Lower leg skin (tissue), 4 donors: Measurements from ENCODE around the gene STAC3. TPM values are rescaled to one million over a fixed set of nuclear protein-coding genes. Genes with fewer than 3 reads are reported as not detected.

ENCODE experiments used
- DNase-seq, 2 donors: peaks; one replicate each; pipeline ENCODE4 v3.0.0-alpha.2; 2019; ENCODE audit warnings: low spot score in 2 of 2
- H3K4me3 ChIP-seq: fragments of 200-600 bp; sonication (generic); 2 replicates; pipeline ENCODE4 v1.5.1; 2017; ENCODE audit warnings: mild to moderate bottlenecking, low read depth; ENCODE audit not compliant: poor library complexity, severe bottlenecking
- POLR2A ChIP-seq, 2 donors: fragments of 450-650 bp; IDR thresholded peaks; one replicate each; pipeline ENCODE4 v1.6.1; 2016 to 2017; ENCODE audit warnings: antibody characterized with exemption in 2 of 2, mild to moderate bottlenecking in 1 of 2, moderate library complexity in 1 of 2
- WGBS, 2 donors: methylation state at CpG; one replicate each; pipeline ENCODE4 v1.1.5; 2018; 5-methylcytosine and 5-hydroxymethylcytosine counted together
- intact Hi-C: fragments of 100-400 bp; cut with DNase I; formaldehyde crosslinking; loops from one replicate; pipeline ENCODE4 v1.15.0; 2023; ENCODE audit warnings: low total_unique reads
- total RNA-seq, 4 donors: library from RNA; depleted of rRNA; stranded (reverse); fragments of >200 nt; gene quantifications; one replicate each; pipeline ENCODE4 v1.1.0, GENCODE V29; 2016
- TF ChIP-seq, protein P1 (sequence below), 3 donors: fragments of 450-650 bp; IDR thresholded peaks; one replicate each; pipeline ENCODE4 v1.5.1; 2016; ENCODE audit warnings: antibody characterized with exemption in 3 of 3, mild to moderate bottlenecking in 3 of 3, moderate library complexity in 2 of 3

STAC3 gene
- total RNA-seq, 4 donors from 2014 or later, result 0.71 to 3.8 (median 1.5) TPM

DNA sequence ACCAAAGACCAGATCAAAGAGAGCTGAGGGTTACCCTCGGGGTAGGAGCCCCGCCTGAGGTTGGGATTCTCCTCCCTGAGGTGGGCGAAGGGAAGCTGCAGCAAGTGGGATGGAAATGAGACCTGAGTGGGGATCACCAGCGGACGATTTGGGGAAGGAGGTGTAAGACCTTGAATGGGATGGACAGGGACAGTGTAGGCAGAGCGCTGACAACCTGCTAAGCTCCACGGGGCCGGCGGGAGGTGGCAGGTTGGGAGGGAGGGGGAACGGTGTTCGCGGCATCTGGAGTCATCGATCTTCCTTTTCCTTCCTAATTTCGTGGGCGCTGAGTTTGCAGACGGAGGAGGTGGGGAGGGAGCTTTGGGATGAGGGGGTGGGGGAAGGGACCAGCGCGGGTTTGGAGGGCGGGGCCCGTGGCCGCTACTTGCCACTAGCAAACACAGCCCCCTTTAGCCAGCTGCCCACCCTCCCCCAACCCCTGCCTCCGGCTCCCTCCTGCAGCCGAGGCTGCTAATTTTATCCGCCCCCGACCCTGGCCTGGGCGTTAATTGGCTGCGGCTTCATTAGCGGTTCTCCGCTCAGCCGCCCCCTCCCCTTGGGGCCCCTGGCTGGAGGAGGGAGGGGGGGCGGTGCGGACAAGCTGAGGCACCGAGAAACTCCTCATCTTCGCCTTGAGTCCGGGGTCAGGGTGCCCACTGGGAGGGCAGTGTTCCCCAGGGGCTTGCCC lies 24.2 kb downstream of the STAC3 start:
- WGBS, 2 donors, result 31 to 37% methylated on average over 29 to 30 of the region's 35 CpGs
- DNase-seq, result no peak
- intact Hi-C loops, result no loop called here
- H3K4me3 ChIP-seq, result no peak overlapping the region
- TF ChIP-seq, protein P1, sequence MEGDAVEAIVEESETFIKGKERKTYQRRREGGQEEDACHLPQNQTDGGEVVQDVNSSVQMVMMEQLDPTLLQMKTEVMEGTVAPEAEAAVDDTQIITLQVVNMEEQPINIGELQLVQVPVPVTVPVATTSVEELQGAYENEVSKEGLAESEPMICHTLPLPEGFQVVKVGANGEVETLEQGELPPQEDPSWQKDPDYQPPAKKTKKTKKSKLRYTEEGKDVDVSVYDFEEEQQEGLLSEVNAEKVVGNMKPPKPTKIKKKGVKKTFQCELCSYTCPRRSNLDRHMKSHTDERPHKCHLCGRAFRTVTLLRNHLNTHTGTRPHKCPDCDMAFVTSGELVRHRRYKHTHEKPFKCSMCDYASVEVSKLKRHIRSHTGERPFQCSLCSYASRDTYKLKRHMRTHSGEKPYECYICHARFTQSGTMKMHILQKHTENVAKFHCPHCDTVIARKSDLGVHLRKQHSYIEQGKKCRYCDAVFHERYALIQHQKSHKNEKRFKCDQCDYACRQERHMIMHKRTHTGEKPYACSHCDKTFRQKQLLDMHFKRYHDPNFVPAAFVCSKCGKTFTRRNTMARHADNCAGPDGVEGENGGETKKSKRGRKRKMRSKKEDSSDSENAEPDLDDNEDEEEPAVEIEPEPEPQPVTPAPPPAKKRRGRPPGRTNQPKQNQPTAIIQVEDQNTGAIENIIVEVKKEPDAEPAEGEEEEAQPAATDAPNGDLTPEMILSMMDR (IDR thresholded peaks at IDR 0.05), result no peak
- no peak for TF ChIP-seq POLR2A (IDR thresholded peaks at IDR 0.05)

DNA sequence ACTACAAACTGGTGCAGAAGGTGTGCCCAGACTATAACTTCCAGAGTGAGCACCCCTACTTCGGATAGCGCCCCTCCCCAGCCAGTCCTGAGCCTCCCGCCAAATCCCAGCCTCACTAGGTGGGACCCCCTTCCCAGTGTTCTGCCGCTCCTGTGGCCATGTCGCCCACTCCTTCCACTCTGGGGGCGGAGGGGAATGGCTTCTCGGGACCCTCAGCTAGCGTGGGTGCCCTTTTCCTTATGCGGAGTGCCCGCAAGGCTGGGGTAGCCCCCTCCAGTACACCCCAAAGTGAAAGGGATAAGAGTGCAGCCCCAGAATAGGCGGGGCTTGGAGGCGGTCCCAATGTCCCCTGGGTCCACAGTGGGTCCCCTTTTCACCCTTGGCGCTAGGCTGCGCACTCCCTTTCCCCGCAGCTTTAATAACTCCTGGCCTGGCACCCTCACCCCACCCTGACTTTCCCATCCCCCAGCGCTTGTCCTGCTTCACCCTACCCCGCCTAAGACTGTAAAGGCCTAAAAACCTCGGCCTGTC lies 25.2 kb downstream of the STAC3 start:
- intact Hi-C loops, result no loop called here
- TF ChIP-seq, protein P1 (IDR thresholded peaks at IDR 0.05), result no peak
- TF ChIP-seq POLR2A (IDR thresholded peaks at IDR 0.05), result no peak
- WGBS, 2 donors, result 63 to 69% methylated on average over 17 to 18 of the region's 18 CpGs
- no peak for DNase-seq
- H3K4me3 ChIP-seq, result no peak overlapping the region

DNA sequence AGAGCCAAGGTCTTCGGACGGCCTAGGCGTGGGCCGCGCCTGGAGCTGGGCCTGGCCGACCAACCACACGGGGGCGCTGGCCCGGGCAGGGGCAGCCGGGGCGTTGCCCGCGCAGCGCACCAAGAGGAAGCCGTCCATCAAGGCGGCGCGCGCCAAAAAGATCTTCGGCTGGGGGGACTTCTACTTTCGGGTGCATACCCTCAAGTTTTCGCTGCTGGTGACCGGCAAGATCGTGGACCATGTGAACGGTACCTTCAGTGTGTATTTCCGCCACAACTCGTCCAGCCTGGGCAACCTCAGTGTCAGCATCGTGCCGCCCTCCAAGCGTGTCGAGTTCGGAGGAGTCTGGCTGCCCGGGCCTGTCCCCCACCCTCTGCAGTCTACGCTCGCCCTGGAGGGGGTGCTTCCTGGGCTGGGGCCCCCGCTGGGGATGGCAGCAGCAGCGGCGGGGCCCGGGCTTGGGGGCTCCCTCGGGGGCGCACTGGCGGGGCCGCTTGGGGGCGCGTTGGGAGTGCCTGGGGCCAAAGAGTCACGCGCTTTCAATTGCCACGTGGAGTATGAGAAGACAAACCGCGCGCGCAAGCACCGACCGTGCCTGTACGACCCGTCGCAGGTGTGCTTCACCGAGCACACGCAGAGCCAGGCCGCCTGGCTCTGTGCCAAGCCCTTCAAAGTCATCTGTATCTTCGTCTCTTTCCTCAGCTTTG lies 25.9 kb downstream of the STAC3 start:
- H3K4me3 ChIP-seq, result no peak overlapping the region
- no peak for DNase-seq
- 55 to 59% methylated on average over 38 to 53 of the region's 61 CpGs for WGBS, 2 donors
- intact Hi-C loops, result no loop called here
- TF ChIP-seq, protein P1 (IDR thresholded peaks at IDR 0.05), result no peak
- TF ChIP-seq POLR2A (IDR thresholded peaks at IDR 0.05), result no peak

DNA sequence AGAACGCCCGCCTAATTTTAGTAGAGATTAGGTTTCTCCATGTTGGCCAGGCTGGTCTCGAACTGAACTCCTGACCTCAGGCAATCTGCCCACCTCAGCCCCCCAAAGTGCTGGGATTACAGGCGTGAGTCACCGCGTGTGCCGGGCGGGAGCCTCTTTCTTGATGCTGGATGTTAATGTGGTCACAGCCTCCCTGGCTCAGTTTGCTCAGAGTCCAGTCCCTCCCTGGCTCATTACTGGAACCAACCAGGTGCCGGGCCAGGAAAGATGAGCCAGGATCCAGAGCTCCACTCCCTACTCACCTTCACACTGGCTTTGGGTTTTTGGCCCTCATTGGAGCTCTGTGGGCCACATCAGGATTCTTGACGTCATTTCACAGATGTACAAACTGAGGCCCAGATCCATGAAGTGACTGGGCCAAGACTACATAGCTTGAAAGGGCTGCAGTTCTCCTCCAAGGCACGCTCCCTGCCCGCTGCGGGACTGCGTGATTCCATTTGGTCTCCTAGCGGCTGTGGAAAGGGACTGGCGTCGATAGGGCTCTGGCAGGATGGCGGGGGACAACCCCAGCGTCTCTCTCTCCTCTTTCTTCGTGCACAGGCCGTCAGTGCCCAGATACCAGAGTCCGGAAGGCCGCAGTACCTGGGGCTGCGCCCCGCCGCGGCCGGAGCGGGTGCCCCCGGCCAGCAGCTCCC lies 26.6 kb downstream of the STAC3 start:
- H3K4me3 ChIP-seq, result no peak overlapping the region
- TF ChIP-seq, protein P1 (IDR thresholded peaks at IDR 0.05), result no peak
- TF ChIP-seq POLR2A (IDR thresholded peaks at IDR 0.05), result no peak

DNA sequence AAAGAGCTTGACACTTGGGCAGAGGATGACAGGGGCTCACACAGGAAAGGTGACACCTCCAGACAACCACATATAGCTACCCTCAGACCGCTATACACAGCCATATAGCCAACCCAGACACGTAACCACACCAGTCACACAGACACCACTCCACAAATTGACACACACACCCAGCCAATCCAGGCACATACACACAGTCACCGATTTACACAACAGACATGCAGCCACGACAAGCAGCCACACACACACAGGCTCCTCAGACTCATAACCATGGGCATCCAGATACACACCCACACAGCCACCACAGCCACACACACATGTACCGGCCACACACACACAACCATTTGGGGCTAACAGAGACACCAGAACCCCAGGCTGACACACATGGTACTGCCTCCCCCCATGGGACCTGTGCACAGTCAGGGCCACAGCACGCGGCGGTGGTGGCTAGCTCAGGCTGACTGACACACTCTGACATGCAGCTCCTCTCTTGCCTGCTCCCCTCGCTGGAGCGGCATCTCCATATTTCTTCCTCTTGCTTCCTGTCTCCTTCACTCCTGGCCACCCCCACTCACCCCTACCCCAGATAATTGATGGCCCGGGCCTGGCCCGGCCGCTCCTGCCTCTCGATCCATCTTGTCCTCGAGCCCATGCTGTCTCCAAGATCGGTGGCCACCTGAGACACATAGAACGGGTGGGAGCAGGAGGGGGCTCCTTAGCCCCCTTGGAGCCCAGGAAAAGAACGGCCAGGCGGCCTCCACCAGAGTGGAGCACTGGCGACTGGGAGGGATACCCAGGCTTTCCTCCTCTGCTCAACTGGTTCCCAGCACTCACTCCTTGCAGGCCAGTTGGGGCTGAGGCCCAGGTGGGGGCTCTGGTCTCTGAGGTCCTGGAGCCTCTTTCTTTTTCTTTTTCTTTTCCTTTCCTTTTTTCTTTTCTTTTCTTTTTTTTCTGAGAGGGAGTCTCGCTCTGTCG lies 27.5 kb downstream of the STAC3 start:
- intact Hi-C loops, result no loop called here
- H3K4me3 ChIP-seq, result no peak overlapping the region
- TF ChIP-seq, protein P1 (IDR thresholded peaks at IDR 0.05), result no peak
- no peak for TF ChIP-seq POLR2A (IDR thresholded peaks at IDR 0.05)
- 75 to 79% methylated on average over 20 to 22 of the region's 22 CpGs for WGBS, 2 donors
- DNase-seq, result no peak

More for the DNA sequence above, 26.6 kb downstream of the STAC3 start:
- intact Hi-C loops, result no loop called here
- no peak for DNase-seq
- WGBS, 2 donors, result 84 to 88% methylated on average over 20 to 25 of the region's 30 CpGs
